WTC11 (cell line): ENCODE measurements around the gene DTX1.

ENCODE experiments used
- ATF3 ChIP-seq: sonication (generic); formaldehyde crosslinking; conservative IDR thresholded peaks from 2 replicates; pipeline ENCODE4 v1.8.1; 2022; ENCODE audit warnings: mild to moderate bottlenecking, missing genetic modification reagents
- CREM ChIP-seq: sonication (generic); formaldehyde crosslinking; IDR thresholded peaks from 2 replicates; pipeline ENCODE4 v1.8.1; 2022; ENCODE audit warnings: mild to moderate bottlenecking, missing genetic modification reagents, moderate library complexity
- CTCF ChIP-seq: fragments of 200-600 bp; IDR thresholded peaks from 2 replicates; pipeline ENCODE4 v1.8.0; 2022; ENCODE audit warnings: antibody characterized with exemption
- IRF2 ChIP-seq: sonication (generic); formaldehyde crosslinking; IDR thresholded peaks from 2 replicates; pipeline ENCODE4 v1.8.0; 2022; ENCODE audit warnings: low read depth, missing genetic modification reagents, borderline replicate concordance
- NFYB ChIP-seq: sonication (generic); formaldehyde crosslinking; conservative IDR thresholded peaks from 2 replicates; pipeline ENCODE4 v1.8.0; 2022; ENCODE audit warnings: low read depth, missing genetic modification reagents
- TEAD4 ChIP-seq: sonication (generic); formaldehyde crosslinking; IDR thresholded peaks from 2 replicates; pipeline ENCODE4 v1.8.0; 2022; ENCODE audit warnings: mild to moderate bottlenecking, missing genetic modification reagents
- TF ChIP-seq, protein P1 (sequence below): sonication (generic); formaldehyde crosslinking; IDR thresholded peaks from 2 replicates; pipeline ENCODE4 v1.8.1; 2022; ENCODE audit warnings: low read depth, missing genetic modification reagents, borderline replicate concordance
- TF ChIP-seq, protein P2 (sequence below): sonication (generic); formaldehyde crosslinking; IDR thresholded peaks from 2 replicates; pipeline ENCODE4 v1.8.0; 2022; ENCODE audit warnings: mild to moderate bottlenecking, missing genetic modification reagents
- TF ChIP-seq, protein P3 (sequence below): sonication (generic); formaldehyde crosslinking; IDR thresholded peaks from 2 replicates; pipeline ENCODE4 v1.8.1; 2023; ENCODE audit warnings: mild to moderate bottlenecking, missing genetic modification reagents
- TF ChIP-seq, protein P4 (sequence below): sonication (generic); formaldehyde crosslinking; IDR thresholded peaks from 2 replicates; pipeline ENCODE4 v1.8.0; 2023; ENCODE audit warnings: missing genetic modification reagents, mild to moderate bottlenecking, borderline replicate concordance

GRCh38 chr12:113128802-113129663 is 72.5 kb downstream of the DTX1 start:
- no peak for TF ChIP-seq CREM (CRISPR knock-in tag)
- no peak for TF ChIP-seq IRF2
- no peak for TF ChIP-seq ATF3 (CRISPR knock-in tag)
- TF ChIP-seq, protein P1, sequence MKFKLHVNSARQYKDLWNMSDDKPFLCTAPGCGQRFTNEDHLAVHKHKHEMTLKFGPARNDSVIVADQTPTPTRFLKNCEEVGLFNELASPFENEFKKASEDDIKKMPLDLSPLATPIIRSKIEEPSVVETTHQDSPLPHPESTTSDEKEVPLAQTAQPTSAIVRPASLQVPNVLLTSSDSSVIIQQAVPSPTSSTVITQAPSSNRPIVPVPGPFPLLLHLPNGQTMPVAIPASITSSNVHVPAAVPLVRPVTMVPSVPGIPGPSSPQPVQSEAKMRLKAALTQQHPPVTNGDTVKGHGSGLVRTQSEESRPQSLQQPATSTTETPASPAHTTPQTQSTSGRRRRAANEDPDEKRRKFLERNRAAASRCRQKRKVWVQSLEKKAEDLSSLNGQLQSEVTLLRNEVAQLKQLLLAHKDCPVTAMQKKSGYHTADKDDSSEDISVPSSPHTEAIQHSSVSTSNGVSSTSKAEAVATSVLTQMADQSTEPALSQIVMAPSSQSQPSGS, result no peak
- no peak for TF ChIP-seq CTCF
- TF ChIP-seq TEAD4 (CRISPR knock-in tag), result no peak
- TF ChIP-seq NFYB, result no peak
- TF ChIP-seq, protein P2, sequence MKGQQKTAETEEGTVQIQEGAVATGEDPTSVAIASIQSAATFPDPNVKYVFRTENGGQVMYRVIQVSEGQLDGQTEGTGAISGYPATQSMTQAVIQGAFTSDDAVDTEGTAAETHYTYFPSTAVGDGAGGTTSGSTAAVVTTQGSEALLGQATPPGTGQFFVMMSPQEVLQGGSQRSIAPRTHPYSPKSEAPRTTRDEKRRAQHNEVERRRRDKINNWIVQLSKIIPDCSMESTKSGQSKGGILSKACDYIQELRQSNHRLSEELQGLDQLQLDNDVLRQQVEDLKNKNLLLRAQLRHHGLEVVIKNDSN (CRISPR knock-in tag), result no peak
- TF ChIP-seq, protein P3, sequence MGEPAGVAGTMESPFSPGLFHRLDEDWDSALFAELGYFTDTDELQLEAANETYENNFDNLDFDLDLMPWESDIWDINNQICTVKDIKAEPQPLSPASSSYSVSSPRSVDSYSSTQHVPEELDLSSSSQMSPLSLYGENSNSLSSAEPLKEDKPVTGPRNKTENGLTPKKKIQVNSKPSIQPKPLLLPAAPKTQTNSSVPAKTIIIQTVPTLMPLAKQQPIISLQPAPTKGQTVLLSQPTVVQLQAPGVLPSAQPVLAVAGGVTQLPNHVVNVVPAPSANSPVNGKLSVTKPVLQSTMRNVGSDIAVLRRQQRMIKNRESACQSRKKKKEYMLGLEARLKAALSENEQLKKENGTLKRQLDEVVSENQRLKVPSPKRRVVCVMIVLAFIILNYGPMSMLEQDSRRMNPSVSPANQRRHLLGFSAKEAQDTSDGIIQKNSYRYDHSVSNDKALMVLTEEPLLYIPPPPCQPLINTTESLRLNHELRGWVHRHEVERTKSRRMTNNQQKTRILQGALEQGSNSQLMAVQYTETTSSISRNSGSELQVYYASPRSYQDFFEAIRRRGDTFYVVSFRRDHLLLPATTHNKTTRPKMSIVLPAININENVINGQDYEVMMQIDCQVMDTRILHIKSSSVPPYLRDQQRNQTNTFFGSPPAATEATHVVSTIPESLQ (CRISPR knock-in tag), result no peak
- TF ChIP-seq, protein P4, sequence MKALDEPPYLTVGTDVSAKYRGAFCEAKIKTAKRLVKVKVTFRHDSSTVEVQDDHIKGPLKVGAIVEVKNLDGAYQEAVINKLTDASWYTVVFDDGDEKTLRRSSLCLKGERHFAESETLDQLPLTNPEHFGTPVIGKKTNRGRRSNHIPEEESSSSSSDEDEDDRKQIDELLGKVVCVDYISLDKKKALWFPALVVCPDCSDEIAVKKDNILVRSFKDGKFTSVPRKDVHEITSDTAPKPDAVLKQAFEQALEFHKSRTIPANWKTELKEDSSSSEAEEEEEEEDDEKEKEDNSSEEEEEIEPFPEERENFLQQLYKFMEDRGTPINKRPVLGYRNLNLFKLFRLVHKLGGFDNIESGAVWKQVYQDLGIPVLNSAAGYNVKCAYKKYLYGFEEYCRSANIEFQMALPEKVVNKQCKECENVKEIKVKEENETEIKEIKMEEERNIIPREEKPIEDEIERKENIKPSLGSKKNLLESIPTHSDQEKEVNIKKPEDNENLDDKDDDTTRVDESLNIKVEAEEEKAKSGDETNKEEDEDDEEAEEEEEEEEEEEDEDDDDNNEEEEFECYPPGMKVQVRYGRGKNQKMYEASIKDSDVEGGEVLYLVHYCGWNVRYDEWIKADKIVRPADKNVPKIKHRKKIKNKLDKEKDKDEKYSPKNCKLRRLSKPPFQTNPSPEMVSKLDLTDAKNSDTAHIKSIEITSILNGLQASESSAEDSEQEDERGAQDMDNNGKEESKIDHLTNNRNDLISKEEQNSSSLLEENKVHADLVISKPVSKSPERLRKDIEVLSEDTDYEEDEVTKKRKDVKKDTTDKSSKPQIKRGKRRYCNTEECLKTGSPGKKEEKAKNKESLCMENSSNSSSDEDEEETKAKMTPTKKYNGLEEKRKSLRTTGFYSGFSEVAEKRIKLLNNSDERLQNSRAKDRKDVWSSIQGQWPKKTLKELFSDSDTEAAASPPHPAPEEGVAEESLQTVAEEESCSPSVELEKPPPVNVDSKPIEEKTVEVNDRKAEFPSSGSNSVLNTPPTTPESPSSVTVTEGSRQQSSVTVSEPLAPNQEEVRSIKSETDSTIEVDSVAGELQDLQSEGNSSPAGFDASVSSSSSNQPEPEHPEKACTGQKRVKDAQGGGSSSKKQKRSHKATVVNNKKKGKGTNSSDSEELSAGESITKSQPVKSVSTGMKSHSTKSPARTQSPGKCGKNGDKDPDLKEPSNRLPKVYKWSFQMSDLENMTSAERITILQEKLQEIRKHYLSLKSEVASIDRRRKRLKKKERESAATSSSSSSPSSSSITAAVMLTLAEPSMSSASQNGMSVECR (CRISPR knock-in tag), result no peak
